ENCODE measurements around the gene CNPY1. TPM values are rescaled to one million over a fixed set of nuclear protein-coding genes. Genes with fewer than 3 reads are reported as not detected.

The CNPY1 gene
- total and polyA plus RNA-seq, 4 donors, result not detected

- WGBS, result 88% methylated on average over 13 of the region's 13 CpGs
Measured at GRCh38 chr7:155559519-155560108, 13.3 kb upstream of the CNPY1 start.

More at GRCh38 chr7:155559519-155560108, 13.3 kb upstream of the CNPY1 start:
- H3K27ac ChIP-seq (ENCODE audit: low read depth in 1 of 2, low read length in 2 of 2), result no peak overlapping the region
- H3K36me3 ChIP-seq (ENCODE audit: control insufficient read depth in 4 of 4, insufficient read depth in 3 of 4, low read depth in 1 of 4, low read length in 3 of 4), result no peaks in the 10 kb centered on the region
- no peak overlapping the region for H3K9ac ChIP-seq (ENCODE audit: low read depth in 1 of 2, low read length in 2 of 2)
- DNase-seq (ENCODE audit: low spot score), result no peak
- no peaks in the 10 kb centered on the region for H3K27me3 ChIP-seq (ENCODE audit: control insufficient read depth in 4 of 4, insufficient read depth in 4 of 4, low read length in 3 of 4)
- TF ChIP-seq FOXA2 (IDR thresholded peaks at IDR 0.05), result no peak
- TF ChIP-seq RXRA (IDR thresholded peaks at IDR 0.05), result no peak
- TF ChIP-seq REST (IDR thresholded peaks at IDR 0.05), result no peak
- TF ChIP-seq FOXA1 (IDR thresholded peaks at IDR 0.05), result no peak
- no peak for TF ChIP-seq EGR1 (IDR thresholded peaks at IDR 0.05; ENCODE audit: low read depth in 2 of 2)
- no peak for TF ChIP-seq HNF4A (conservative IDR thresholded peaks at IDR 0.05)
- no peak for TF ChIP-seq SP1 (IDR thresholded peaks at IDR 0.05)
- no peak for TF ChIP-seq JUND (IDR thresholded peaks at IDR 0.05)
- no peak for TF ChIP-seq CTCF (IDR thresholded peaks at IDR 0.05; ENCODE audit: low read depth, low read length, missing input control)
- no peak for TF ChIP-seq HNF4G (IDR thresholded peaks at IDR 0.05)
- no peak for TF ChIP-seq MAX (IDR thresholded peaks at IDR 0.05)
- TF ChIP-seq RAD21 (IDR thresholded peaks at IDR 0.05), result no peak
- no peak for TF ChIP-seq GABPA (IDR thresholded peaks at IDR 0.05 in 1 of 2, conservative IDR thresholded peaks at IDR 0.05 in 1 of 2)
- TF ChIP-seq ATF3 (IDR thresholded peaks at IDR 0.05), result no peak
- TF ChIP-seq NR2F2 (IDR thresholded peaks at IDR 0.05), result no peak
- no peak for TF ChIP-seq TAF1 (conservative IDR thresholded peaks at IDR 0.05)
- TF ChIP-seq YY1 (IDR thresholded peaks at IDR 0.05), result no peak
- H3K4me1 ChIP-seq (ENCODE audit: control insufficient read depth in 4 of 4, insufficient read depth in 4 of 4, low read length in 3 of 4), result no peaks in the 10 kb centered on the region
- H3K4me3 ChIP-seq (ENCODE audit: low read depth in 1 of 3, low read length in 3 of 3), result no peak overlapping the region
- no peaks in the 10 kb centered on the region for H3K9me3 ChIP-seq (ENCODE audit: control insufficient read depth in 4 of 4, low read length in 3 of 4)
